Lower leg skin (tissue), 4 donors: ENCODE results near the gene PUDP. TPM values are rescaled to one million over a fixed set of nuclear protein-coding genes. Genes with fewer than 3 reads are reported as not detected.

Source experiments
- DNase-seq, 2 donors: peaks; one replicate each; pipeline ENCODE4 v3.0.0-alpha.2; 2019; ENCODE audit warnings: low spot score in 2 of 2
- H3K4me3 ChIP-seq: fragments of 200-600 bp; sonication (generic); 2 replicates; pipeline ENCODE4 v1.5.1; 2017; ENCODE audit warnings: mild to moderate bottlenecking, low read depth; ENCODE audit not compliant: poor library complexity, severe bottlenecking
- CTCF ChIP-seq, 3 donors: fragments of 450-650 bp; IDR thresholded peaks; one replicate each; pipeline ENCODE4 v1.5.1; 2016; ENCODE audit warnings: antibody characterized with exemption in 3 of 3, mild to moderate bottlenecking in 3 of 3, moderate library complexity in 2 of 3
- POLR2A ChIP-seq, 2 donors: fragments of 450-650 bp; IDR thresholded peaks; one replicate each; pipeline ENCODE4 v1.6.1; 2016 to 2017; ENCODE audit warnings: antibody characterized with exemption in 2 of 2, mild to moderate bottlenecking in 1 of 2, moderate library complexity in 1 of 2
- WGBS, 2 donors: methylation state at CpG; one replicate each; pipeline ENCODE4 v1.1.5; 2018; 5-methylcytosine and 5-hydroxymethylcytosine counted together
- intact Hi-C: fragments of 100-400 bp; cut with DNase I; formaldehyde crosslinking; loops from one replicate; pipeline ENCODE4 v1.15.0; 2023; ENCODE audit warnings: low total_unique reads
- total RNA-seq, 4 donors: library from RNA; depleted of rRNA; stranded (reverse); fragments of >200 nt; gene quantifications; one replicate each; pipeline ENCODE4 v1.1.0, GENCODE V29; 2016

The PUDP gene
- total RNA-seq, 4 donors from 2014 or later, result 5.7 to 10.7 (median 7.9) TPM

GRCh38 chrX:7085879-7086278 is 62.1 kb downstream of the PUDP start:
- DNase-seq, result no peak
- H3K4me3 ChIP-seq, result no peak overlapping the region
- TF ChIP-seq POLR2A (IDR thresholded peaks at IDR 0.05), result no peak
- no peak for TF ChIP-seq CTCF (IDR thresholded peaks at IDR 0.05)
- intact Hi-C loops, result no loop called here
- 85 to 87% methylated on average over 3 of the region's 3 CpGs for WGBS, 2 donors

- 94% methylated on average over 10 of the region's 10 CpGs for WGBS, 2 donors
- TF ChIP-seq POLR2A (IDR thresholded peaks at IDR 0.05) (no peak), CTCF (IDR thresholded peaks at IDR 0.05) (no peak)
- intact Hi-C loops, result no loop called here
These were observed 63.1 kb downstream of the PUDP start for GRCh38 chrX:7084841-7085240.

GRCh38 chrX:7083468-7084396 is 64.2 kb downstream of the PUDP start:
- no peak overlapping the region for H3K4me3 ChIP-seq
- intact Hi-C loops, result no loop called here
- no peak for DNase-seq
- TF ChIP-seq CTCF (IDR thresholded peaks at IDR 0.05), result no peak
- no peak for TF ChIP-seq POLR2A (IDR thresholded peaks at IDR 0.05)
- 70 to 75% methylated on average over 21 of the region's 21 CpGs for WGBS, 2 donors

More at GRCh38 chrX:7084841-7085240, 63.1 kb downstream of the PUDP start:
- DNase-seq, result no peak
- no peak overlapping the region for H3K4me3 ChIP-seq

- no peak overlapping the region for H3K4me3 ChIP-seq
- no peak for TF ChIP-seq CTCF (IDR thresholded peaks at IDR 0.05)
- TF ChIP-seq POLR2A (IDR thresholded peaks at IDR 0.05), result no peak
- intact Hi-C loops, result no loop called here
- 76 to 92% methylated on average over 1 of the region's 1 CpG for WGBS, 2 donors
- no peak for DNase-seq
These were observed 64.9 kb downstream of the PUDP start for GRCh38 chrX:7083021-7083420.

GRCh38 chrX:7082556-7082955 is 65.4 kb downstream of the PUDP start:
- TF ChIP-seq POLR2A (IDR thresholded peaks at IDR 0.05) (no peak), CTCF (IDR thresholded peaks at IDR 0.05) (no peak)
- no peak overlapping the region for H3K4me3 ChIP-seq
- 92 to 93% methylated on average over 5 of the region's 5 CpGs for WGBS, 2 donors
- intact Hi-C loops, result no loop called here
- no peak for DNase-seq
